HG02759 (cell line): ENCODE results near the gene MED29.

Source experiments
- ATAC-seq: cut with Tn5 transposase; IDR thresholded peaks from one replicate; pipeline ENCODE4 v1.9.1; 2021; ENCODE audit warnings: mild to moderate bottlenecking, moderate library complexity; ENCODE audit not compliant: unreplicated experiment

MED29 gene

GRCh38 chr19:39426170-39426569, 35.0 kb downstream of the MED29 start:
- ATAC-seq, result no peak

GRCh38 chr19:39427707-39428106, 36.5 kb downstream of the MED29 start:
- no peak for ATAC-seq

GRCh38 chr19:39428283-39429112, 37.3 kb downstream of the MED29 start:
- no peak for ATAC-seq

DNA sequence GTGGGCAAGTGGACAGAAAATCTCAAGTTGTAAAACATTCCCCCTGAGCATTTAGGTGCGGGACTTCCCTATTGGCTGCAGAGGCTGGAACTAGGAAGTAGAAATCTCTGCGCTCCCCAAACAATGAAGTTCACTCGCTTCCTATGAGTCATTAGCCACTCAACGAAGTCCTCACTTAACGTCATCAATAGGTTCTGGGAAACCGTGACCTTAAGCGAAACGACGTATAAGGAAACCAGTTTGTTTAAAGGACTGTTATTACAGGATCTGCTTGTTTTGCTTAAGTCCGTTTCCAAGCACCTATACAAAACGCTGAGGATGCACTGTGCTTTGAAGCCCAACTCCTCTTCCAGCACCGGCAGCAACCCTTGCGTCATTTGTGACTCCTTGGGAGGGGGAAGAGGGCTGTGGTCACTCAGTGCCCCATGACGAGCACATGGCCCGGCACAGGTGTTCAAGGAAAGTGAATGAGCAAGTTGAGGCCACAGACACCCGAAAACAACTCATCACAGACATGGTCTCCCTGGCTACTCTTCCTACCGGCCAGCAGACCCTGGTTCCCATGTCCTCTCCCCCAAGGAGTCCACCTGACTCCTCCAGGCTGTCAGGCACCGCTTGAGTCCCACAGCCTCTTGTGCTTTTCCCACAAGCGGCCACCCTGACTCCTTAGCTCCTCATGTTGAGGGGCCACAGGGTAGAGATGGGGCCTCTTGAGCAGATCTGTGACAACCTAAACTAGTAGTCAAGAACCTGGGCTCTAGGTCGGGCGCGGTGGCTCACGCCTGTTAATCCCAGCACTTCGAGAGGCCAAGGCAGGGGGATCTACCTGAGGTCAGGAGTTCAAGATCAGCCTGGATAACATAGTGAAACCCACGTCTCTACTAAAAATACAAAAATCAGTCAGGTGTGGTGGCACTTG, 39.8 kb downstream of the MED29 start:
- ATAC-seq, result no peak

DNA sequence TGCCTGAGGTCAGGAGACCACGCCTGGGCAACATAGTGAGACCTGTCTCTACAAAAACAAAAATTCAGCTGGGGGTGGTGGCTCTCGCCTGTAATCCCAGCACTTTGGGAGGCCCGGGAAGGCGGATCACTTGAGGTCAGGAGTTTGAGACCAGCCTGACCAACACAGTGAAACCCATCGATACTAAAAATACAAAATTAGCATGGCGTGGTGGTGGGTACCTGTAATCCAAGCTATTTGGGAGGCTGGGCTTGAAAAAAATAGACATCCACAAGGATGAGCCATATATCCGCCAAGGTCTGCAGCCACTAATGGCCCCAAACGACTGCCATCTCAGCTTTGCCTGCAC, 41.5 kb downstream of the MED29 start:
- no peak for ATAC-seq

DNA sequence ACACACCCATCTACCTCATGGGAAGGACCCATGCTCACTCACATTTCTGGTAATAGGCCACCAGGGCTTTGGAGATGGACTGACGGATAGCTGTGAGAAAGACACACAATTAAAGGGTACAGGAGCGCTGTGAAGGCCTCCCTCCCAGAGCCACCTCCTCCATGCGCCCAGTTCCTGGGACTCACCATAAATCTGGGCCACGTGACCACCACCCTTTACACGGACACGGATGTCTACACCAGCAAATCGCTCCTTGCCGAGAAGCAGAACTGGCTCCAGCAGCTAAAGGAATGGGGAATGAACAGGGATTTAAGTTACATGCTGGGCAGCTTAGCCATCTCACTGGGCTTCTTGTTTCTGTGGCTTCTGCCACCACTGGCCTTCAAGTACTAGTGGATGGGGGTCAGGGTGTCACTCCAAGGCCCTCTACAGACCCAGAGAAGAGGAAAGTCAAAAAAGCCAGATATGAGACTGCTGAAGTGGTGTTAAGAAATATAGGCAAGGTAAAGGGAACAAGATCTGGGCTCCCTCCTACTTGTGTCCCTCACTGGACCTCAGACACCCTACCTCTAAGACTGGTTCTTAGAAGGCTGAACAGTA, 42.4 kb downstream of the MED29 start:
- no peak for ATAC-seq

GRCh38 chr19:39434123-39435076, 43.2 kb downstream of the MED29 start:
- ATAC-seq, result no peak

DNA sequence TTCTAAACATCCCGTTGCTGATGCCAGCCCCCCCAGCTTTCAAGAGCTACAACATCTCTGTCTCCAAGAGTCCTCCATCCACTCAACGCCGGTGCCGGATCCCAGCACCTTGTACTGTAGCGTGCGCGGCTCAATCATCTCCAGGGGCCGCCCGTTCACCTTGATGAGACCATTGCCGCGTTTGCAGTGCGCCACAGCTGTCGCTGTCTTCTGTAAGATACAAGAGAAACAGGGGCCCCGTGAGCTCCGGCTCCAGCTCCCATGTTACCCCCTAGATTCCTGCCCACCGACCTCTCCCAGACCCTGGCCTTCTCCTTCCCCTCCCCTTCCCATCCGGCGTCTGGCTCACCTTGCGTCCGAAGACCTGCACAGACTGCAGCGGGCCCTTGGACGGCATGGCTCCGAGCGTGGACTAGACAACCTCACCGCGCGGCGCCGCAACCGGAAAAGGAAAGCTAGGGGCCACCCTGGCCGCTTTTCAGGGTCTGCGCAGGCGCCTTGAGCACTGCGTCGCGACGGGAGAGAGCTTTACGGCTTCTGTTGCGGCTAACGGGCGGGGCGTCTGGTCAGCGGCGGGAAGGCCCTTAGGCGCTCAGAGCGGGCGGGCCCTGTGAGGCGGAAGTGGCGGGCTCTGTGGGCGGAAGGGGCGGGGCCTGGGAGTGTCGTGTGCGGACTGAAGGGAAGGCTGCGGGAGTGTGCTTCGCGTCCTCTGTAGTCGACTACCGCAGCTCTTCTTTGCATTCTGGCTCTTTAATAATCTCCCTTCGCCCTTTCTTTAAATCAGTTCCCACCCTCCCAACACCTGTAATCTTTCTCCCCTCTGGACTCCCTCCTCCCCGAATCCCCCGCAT, 44.5 kb downstream of the MED29 start, which contains the start of gene RPS16:
TSS of gene RPS16 (minus strand) at position 451 of the 851 bp plus-strand sequence. CDS start at position 397, 54 bp downstream.
- peak; percentile 87 for ATAC-seq

- no peak for ATAC-seq
Observed at GRCh38 chr19:39436350-39436716, 45.2 kb downstream of the MED29 start.

- no peak for ATAC-seq
Observed at GRCh38 chr19:39438270-39438934, 47.2 kb downstream of the MED29 start.

DNA sequence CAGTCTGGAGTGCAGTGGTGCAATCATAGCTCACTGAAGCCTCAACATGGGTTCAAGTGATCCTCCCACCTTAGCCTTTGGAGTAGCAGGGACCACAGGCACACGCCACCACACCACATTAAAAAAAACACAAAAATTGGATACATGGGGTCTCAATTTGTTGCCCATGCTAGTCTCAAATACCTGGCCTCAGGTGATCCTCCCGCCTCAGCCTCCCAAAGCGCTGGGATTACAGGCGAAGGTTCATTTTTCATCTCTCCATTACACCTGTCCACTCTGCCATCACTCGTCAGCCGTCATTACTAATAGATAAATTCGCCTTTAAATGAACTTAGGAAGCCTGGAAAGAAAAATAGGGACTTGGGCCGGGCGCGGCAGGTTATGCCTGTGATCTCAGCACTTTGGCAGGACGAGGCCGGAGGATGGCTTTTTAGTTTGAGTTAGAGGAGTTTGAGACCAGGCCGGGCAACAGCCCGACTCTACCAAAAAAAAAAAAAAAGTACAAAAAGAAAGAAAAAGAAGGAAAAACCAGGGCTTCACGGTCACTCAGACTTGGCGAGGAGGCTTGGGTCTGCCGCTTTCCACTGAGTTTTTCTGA, 53.5 kb downstream of the MED29 start:
- no peak for ATAC-seq

DNA sequence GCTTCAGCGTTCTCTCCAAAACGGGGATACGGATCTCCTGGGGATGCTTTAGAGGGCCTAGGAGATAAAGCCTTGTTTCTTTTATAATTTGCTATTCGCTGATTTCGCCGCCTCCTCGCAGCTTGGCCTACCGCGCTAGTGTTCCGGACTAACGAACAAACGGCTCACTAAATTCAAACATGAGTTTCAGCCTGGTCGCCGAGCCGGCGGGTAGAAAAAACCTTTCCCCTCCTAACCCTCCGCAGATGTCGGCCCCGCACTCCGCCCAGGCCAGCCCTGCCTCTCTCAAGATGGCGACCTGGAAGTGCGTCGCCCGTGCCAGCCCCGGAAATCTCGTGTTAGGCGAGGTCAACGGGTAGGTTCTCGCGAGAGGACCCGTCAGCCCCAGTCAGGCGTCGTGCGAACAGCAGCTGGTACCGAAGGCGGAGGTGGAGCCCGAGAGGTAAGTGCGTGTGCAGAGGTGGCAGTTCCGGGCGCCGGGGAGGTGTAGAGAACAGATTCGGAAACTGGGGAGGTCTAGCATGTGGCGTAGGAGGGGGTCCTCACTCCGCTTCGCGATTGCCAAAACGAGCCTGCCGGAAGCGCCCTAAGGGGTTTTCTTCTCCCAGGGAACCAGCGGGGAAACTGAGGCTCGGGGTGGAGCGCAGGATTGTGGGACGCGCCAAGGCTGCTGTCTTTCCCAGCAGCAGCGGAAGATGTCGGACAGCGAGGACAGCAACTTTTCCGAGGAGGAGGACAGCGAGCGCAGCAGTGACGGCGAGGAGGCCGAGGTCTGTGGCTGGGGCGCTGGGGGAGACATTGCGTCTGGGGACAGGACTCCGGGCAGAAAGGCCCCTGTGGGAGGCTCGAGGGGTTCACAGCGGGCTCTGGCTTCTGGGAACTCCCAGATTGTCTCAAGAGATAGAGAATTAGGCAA, 54.3 kb downstream of the MED29 start, which contains the start of gene SUPT5H:
TSS of gene SUPT5H (plus strand) at position 387 of the 916 bp plus-strand sequence. CDS start at position 696, 309 bp downstream.
- peak; percentile 92 for ATAC-seq

DNA sequence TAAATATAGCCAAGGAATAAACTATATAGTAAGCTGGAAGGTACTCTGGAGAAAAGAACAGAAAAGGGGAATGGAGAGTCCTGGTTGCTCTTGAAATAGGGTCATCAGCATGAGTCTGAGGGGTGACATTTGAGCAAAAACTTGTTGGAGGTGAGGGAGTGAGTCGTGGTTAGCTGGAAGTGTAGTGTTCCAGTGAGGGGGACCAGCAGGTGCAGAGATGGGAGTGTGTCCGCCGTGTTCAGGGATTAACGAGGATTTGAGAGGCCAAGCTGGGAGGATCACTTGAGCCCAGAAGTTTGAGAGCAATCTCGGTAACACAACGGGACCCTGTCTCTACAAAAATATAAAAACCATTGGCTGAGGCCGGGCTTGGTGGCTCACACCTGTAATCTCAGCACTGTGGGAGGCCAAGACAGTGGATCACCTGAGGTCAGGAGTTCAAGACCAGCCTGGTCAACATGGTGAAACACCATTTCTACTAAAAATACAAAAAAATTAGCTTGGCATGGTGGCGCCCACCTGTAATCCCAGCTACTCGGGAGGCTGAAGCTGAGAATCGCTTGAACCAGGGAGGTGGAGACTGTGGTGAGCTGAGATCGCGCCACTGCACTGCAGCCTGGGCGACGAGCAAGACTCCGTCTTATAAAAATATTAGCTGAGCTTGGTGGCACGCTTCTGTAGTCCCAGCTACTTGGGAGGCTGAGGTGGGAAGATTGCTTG, 55.3 kb downstream of the MED29 start:
- ATAC-seq, result no peak

DNA sequence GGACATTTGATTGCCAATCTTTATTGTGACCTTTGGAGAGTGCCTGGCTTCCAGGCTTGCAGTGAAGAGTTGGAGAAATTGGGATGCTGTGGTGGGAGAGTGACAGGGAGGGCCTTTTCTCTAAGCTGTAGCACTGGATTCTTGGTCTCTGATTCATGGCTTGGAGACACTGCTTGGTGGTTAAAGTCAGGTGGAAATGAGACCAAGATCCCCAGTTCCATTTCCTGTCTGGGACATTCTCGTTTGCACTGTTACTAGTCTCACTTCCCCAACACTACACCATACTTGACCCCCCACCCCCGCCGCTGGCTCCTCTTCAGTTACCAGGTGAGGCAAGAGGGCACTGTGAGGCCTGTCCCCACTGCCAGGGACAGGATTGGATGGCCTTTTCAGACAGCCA, 57.1 kb downstream of the MED29 start:
- no peak for ATAC-seq

GRCh38 chr19:39449116-39449797, 58.1 kb downstream of the MED29 start:
- ATAC-seq, result no peak
